ENCODE results near the gene ABL1. TPM values are rescaled to one million over a fixed set of nuclear protein-coding genes. Genes with fewer than 3 reads are reported as not detected.

Gene ABL1
- polyA plus RNA-seq, 1 experiment: 30.4 TPM

DNA sequence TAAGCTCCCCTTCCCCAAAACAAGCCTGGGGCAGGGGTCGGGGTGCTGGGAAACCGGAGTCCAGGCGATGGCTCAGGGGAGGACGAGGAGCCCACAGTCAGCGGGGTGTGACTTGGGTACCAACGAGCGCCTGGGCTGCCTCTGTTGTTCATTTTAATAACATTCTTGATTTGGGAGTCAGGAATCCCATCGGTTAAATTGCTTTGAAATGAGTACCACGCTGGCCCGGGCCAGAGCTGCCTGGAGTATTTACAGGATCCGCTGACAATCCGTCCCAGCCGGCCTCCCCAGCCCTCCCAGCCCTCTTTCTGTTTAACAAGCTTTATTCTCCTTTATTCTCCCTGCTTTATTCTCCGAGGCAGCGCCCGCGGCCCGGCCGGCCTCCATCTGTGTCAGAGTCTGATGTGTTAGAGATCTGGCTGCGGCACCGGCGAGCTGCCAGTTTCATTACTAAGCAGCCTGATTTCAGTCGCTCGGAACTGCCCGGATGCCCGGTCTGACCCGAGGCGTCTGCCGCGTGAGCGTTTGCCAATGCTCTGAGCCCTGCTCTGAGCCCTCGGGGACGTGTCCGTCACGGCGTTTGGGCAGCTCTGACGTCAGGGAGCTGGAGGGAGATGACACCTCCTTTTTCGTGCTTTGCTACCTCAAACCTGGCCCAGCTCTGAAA is 78.0 kb downstream of the ABL1 start:
- no peaks in the 10 kb centered on the region for H3K36me3 ChIP-seq (ENCODE audit: control insufficient read depth, insufficient read depth, low read length)
- ChIA-PET POLR2A (interaction anchor here (0.6 to 1.1 kb wide), 2 partner anchors 16 to 22 kb away, joined by 3 to 4 read pairs; no protein-coding TSS in a partner anchor), CTCF (interaction anchor here (0.7 to 1.6 kb wide), 6 partner anchors 13 to 205 kb away, joined by 3 to 5 read pairs (median 4); no protein-coding TSS in a partner anchor)
- H3K4me3 ChIP-seq (ENCODE audit: low read depth, low read length): no peak overlapping the region
- no peaks in the 10 kb centered on the region for H3K27me3 ChIP-seq (ENCODE audit: control insufficient read depth, insufficient read depth, low read length)
- DNase-seq (ENCODE audit: low read depth): peak; percentile 46
- TF ChIP-seq, protein P1, sequence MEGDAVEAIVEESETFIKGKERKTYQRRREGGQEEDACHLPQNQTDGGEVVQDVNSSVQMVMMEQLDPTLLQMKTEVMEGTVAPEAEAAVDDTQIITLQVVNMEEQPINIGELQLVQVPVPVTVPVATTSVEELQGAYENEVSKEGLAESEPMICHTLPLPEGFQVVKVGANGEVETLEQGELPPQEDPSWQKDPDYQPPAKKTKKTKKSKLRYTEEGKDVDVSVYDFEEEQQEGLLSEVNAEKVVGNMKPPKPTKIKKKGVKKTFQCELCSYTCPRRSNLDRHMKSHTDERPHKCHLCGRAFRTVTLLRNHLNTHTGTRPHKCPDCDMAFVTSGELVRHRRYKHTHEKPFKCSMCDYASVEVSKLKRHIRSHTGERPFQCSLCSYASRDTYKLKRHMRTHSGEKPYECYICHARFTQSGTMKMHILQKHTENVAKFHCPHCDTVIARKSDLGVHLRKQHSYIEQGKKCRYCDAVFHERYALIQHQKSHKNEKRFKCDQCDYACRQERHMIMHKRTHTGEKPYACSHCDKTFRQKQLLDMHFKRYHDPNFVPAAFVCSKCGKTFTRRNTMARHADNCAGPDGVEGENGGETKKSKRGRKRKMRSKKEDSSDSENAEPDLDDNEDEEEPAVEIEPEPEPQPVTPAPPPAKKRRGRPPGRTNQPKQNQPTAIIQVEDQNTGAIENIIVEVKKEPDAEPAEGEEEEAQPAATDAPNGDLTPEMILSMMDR (IDR thresholded peaks at IDR 0.05; ENCODE audit: insufficient read depth, low read depth, low read length): no peak

- Histone ChIP-seq H3K4me3 (ENCODE audit: low read depth, low read length) (no peak overlapping the region), H3K36me3 (ENCODE audit: control insufficient read depth, insufficient read depth, low read length) (no peaks in the 10 kb centered on the region), H3K27me3 (ENCODE audit: control insufficient read depth, insufficient read depth, low read length) (no peaks in the 10 kb centered on the region)
- POLR2A ChIA-PET: interaction anchor here (1.1 kb wide), 1 partner anchor 21 kb away, joined by 4 read pairs; no protein-coding TSS in a partner anchor
- TF ChIP-seq, protein P1 (IDR thresholded peaks at IDR 0.05; ENCODE audit: insufficient read depth, low read depth, low read length): no peak
- CTCF ChIA-PET: interaction anchor here (1.0 to 1.6 kb wide), 5 partner anchors 14 to 206 kb away, joined by 3 to 5 read pairs (median 4); no protein-coding TSS in a partner anchor
- DNase-seq (ENCODE audit: low read depth): no peak
These were observed 78.8 kb downstream of the ABL1 start for GRCh38 chr9:130913599-130914416.

DNA sequence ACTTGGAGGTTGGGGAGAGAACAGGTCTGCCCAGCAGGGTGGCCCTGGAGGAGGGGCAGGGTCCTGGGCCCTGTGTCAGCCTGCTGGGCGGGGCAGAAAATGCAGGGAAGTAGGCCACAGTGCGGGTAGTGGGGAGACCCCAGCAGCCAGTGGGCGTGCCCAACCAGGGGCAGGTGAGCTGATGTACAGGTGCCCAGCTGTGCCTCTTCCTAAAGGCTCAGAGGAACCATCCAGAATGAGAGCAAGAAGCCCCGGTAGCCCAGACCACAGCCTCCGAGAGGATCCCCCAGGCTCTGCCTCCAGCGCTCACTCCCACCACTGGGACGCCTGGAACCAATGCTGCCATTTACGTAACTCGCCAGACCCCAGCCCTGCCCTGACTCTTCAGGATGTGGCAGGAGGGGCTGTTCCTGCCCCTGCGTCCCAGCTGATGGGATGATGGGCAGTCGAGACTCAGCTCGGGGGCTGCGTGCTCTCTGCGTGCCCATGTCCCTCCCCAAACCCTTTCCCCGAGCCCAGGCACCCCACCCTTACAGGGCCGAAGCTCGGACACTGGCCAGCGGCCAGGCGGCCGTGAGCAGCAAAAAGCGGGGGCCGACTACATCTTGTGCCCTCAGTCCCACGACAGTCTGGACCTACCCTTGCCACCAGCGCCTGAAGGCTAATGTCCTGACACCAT is 79.5 kb downstream of the ABL1 start:
- TF ChIP-seq, protein P1 (IDR thresholded peaks at IDR 0.05; ENCODE audit: insufficient read depth, low read depth, low read length): no peak
- no peak for DNase-seq (ENCODE audit: low read depth)
- Histone ChIP-seq H3K27me3 (ENCODE audit: control insufficient read depth, insufficient read depth, low read length) (no peaks in the 10 kb centered on the region), H3K36me3 (ENCODE audit: control insufficient read depth, insufficient read depth, low read length) (no peaks in the 10 kb centered on the region), H3K4me3 (ENCODE audit: low read depth, low read length) (no peak overlapping the region)
- ChIA-PET CTCF (interaction anchor here (0.6 to 1.6 kb wide), 2 partner anchors 47 to 84 kb away, joined by 4 read pairs; no protein-coding TSS in a partner anchor), POLR2A (interaction anchor here (1.1 kb wide), 1 partner anchor 20 kb away, joined by 4 read pairs; no protein-coding TSS in a partner anchor)

DNA sequence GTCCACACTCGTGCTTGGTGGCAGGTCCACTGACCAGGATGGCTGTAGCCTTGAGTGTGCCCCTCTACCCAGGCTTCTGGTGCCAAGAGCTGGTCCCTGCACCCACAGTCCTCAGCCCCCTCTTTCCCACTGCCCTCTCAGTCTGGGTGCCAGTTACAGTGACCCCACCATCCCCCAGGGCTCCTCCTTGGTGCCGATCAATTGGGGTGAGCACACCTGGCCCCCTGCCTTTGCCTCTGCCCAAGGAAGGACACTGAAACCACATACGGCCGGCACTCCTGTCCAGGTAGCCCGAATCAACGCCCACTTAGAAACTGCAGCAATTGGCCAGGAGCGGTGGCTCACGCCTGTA is 80.0 kb downstream of the ABL1 start:
- DNase-seq (ENCODE audit: low read depth): no peak
- ChIA-PET POLR2A (no interaction called here), CTCF (interaction anchor here (0.6 kb wide), 1 partner anchor 48 kb away, joined by 4 read pairs; no protein-coding TSS in a partner anchor)
- Histone ChIP-seq H3K4me3 (ENCODE audit: low read depth, low read length) (no peak overlapping the region), H3K27me3 (ENCODE audit: control insufficient read depth, insufficient read depth, low read length) (no peaks in the 10 kb centered on the region), H3K36me3 (ENCODE audit: control insufficient read depth, insufficient read depth, low read length) (no peaks in the 10 kb centered on the region)
- TF ChIP-seq, protein P1 (IDR thresholded peaks at IDR 0.05; ENCODE audit: insufficient read depth, low read depth, low read length): no peak

Measured in BJ (cell line).